NCI-H2227 treated with DMSO at 0.1 percent for 48 hours (cell line): Measurements from ENCODE around the gene FRAS1.
"Not testable (repeated sequence)": the region's sequence is repeated elsewhere in the genome, so short reads cannot be mapped to it uniquely, and the experiment has no call there.

Source experiments
- DNase-seq: peaks from one replicate; lab custom pipeline; 2025; lab: John Stamatoyannopoulos, UW

Gene FRAS1, protein sequence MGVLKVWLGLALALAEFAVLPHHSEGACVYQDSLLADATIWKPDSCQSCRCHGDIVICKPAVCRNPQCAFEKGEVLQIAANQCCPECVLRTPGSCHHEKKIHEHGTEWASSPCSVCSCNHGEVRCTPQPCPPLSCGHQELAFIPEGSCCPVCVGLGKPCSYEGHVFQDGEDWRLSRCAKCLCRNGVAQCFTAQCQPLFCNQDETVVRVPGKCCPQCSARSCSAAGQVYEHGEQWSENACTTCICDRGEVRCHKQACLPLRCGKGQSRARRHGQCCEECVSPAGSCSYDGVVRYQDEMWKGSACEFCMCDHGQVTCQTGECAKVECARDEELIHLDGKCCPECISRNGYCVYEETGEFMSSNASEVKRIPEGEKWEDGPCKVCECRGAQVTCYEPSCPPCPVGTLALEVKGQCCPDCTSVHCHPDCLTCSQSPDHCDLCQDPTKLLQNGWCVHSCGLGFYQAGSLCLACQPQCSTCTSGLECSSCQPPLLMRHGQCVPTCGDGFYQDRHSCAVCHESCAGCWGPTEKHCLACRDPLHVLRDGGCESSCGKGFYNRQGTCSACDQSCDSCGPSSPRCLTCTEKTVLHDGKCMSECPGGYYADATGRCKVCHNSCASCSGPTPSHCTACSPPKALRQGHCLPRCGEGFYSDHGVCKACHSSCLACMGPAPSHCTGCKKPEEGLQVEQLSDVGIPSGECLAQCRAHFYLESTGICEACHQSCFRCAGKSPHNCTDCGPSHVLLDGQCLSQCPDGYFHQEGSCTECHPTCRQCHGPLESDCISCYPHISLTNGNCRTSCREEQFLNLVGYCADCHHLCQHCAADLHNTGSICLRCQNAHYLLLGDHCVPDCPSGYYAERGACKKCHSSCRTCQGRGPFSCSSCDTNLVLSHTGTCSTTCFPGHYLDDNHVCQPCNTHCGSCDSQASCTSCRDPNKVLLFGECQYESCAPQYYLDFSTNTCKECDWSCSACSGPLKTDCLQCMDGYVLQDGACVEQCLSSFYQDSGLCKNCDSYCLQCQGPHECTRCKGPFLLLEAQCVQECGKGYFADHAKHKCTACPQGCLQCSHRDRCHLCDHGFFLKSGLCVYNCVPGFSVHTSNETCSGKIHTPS (N-terminal part only)

DNA sequence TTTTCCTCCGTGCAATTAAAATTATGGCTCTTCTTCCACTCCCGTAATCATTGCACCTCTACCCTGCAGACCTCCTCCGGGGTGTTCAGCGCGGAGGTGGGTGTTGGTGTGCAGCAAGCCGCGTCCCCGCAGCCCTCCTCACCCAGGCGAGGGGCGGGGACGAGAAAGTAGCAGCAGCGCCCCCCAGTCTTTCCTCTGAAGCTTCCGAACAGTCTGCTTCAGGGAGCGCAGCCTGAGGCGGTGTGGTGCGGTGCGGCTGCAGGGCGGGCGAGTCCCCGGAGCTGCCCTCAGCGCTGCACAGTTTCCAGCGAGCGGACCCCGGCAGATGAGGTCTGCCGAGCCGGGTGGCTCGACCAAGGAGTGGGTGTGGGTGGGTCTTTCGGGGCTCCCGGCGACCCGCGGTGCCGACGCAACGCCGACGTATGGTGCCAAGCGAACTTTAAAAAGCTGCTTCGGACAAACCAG, at the start of gene FRAS1:
FRAS1 (plus strand) TSS at position 189 of the 465 bp plus-strand sequence. CDS start 687 bp downstream, outside the sequence.
- DNase-seq: no peak

DNA sequence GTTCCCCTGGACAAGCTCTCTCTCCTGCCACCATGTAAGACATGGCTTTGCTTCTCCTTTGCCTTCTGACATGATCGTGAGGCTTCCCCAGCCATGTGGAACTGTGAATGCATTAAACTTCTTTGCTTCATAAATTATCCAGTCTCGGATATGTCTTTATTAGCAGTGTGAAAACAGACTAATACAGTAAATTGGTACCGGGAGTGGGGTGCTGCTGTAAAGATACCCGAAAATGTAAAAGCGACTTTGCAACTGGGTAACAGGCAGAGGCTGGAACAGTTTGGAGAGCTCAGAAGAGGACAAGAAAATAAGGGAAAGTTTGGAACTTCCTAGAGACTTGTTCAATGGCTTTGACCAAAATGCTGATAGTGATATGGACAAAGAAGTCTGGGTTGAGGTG, 46.1 kb upstream of the FRAS1 start:
- not testable (repeated sequence) for DNase-seq

DNA sequence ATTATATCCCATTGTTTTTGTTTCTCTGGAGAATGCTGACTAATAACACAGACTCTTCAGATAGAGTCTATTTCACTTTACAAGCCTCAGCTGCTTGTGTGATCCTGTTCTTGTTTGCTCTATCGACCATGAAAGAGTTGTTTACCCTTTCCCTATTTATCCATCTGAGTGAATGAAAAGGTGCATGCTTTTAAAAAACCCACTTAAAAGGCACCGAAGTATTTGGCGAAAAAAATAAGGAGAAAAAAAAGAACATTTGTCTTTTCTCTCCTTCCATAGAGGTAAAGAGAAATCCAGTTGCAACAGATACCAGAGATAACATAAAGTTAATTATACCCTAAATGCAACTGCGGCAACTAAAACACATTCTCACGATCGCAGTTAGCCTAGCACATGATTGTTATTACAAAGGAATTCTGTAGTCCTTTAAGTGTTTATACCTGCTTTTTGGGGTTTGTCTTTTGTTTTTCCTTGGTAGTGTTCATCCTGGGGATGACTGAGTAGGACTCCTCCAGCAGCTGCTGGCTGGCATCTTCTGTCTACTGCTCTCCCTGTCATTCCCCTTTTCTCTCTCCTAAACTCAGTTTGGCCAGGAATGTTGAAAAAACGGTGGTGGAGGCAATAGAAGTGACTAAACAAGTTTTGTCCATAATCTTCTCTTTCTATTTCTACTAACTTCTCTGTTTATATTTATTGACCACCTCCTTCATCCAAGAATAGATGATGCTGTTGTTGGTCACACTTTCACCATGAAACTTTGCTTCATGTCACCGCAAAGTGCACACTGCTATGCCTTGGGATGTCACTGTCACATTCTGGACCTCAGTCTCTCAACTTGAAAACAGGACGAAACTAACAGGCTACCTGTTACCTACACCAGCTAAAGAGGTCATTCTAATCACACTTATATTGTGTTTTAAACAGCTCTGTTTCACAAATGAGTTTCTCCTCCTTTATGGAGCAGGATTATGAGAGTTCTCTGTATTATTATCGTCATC, 41.9 kb upstream of the FRAS1 start:
- no peak for DNase-seq

DNA sequence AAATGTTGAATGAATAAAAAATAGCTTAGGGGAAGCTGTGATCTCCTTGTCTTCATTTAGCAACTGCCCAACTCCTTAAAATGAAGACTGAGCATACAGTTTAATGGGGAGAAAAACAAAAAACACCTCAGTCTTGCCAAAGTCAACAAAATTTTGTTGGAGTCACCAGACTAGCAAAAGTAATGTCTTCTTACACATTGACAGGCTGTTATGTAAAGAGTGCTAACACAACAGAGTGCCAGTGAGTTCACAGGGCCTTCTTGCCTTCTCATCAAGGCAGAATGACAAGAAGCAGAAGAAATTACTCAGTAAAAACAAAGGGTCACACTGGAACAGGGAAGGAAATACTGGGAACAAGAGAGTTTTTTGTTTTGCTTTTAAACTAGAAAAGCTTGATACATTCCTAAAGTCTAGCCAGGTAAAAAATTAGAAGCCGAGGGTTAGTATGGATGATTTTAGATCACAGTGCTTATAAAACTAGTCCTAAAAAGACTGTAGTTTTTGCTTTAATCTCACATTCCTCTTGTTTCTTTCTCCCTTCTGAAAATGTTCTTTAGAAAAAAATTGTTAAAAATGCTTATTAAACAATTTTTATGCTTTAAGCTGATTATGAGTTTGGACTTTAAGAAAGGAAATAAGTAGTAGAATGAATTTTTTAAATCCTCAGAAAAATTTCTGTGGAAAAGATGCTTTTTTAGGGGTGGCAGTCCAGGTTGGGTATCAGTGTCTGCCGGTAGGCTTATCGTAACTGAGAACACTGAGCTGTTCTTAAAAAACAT, 38.7 kb upstream of the FRAS1 start:
- no peak for DNase-seq

DNA sequence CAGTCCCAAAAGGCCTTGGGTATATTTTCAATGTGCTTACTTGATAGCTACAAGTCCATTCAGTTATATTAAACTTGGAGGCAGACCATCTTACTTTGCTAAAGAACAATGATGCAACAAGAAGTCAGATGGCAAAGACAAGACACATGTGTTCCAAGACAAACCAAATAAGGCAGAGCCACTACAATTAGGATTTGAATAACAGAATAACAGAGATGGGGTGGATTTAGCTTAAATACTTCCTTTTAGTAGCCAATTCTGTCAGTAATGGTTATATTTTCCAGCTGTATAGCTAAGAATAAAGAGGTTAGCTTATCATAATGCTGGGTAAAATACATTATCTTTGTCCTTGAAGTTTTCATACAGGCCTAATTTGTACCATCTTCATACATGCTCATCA, 37.7 kb upstream of the FRAS1 start:
- no peak for DNase-seq

DNA sequence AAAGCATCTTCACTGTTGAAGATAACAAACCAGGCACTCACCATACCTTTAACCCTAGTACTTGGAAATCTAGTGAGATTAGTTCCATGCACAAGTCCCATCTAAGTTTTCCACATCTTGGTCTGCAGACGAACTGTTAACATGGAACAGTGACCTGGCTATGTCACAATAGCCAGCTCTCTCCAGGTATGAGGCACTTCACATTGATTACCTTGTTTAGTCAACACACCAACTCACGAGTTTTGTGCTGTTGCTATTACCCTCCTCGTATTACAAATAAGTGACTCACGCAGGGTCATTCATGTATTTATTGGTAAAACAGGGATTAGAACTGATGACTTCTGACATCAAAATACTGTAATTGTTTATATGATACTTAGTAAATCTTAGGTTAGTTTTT, 36.4 kb upstream of the FRAS1 start:
- no peak for DNase-seq

DNA sequence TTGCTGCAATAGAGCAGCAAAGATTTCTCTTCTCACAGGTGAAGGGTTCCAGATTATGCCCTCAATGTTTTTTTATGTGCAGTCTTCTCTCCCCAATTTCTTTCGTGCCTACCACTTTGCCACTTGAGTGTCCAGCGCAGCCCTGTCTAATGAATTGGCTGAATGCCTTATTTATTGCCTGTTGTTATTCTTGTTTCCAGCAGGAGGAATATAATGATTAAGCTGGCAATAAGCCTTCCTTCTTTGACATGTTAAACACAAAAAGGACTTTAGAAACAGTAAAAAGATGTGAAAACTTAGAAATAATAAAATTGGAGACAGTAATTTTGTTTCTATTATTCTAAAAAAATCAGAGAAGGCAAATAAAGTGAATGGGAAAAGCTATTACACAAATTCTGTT, 34.6 kb upstream of the FRAS1 start:
- DNase-seq: no peak

DNA sequence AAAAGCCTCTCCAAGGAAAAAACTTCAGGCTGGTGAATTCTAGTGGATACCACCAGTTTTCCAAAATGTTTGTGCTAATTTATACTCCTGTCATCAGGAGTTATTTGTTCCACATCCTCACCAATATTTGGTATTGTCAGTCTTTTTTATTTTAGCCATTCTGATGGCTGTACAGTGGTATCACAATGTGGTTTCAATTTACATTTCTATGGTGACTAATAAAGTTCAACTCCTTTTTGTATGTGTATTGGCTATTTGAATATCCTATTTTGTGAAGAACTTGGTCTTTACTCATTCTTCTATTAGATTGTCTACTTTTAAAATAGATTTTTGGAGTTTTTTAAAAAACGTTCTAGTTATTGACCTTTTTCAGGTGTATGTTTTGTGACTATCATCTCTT, 33.0 kb upstream of the FRAS1 start:
- no peak for DNase-seq

DNA sequence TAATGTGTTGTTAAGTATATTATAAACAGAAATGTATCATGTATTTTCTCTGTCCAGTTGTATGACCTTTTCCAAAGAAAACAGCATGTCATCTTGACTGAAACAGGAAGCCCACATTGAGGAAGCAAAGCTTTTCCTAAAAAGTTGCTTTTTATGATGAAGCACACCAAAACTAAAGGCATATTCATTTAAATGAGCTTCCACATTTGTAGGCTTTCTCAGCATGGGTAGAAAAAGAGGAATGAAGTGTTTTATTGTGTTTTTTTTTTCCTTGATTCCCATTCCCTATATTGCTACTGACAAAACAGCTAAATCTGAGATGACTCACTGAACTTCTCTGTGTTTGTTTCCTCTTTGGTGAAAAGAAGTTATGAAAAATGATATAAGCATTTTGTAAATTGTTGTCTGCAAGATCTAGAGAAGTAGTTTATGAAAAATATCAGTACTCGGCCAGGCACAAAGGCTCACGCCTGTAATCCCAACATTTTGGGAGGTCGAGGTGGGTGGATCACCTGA, 32.5 kb upstream of the FRAS1 start:
- no peak for DNase-seq

DNA sequence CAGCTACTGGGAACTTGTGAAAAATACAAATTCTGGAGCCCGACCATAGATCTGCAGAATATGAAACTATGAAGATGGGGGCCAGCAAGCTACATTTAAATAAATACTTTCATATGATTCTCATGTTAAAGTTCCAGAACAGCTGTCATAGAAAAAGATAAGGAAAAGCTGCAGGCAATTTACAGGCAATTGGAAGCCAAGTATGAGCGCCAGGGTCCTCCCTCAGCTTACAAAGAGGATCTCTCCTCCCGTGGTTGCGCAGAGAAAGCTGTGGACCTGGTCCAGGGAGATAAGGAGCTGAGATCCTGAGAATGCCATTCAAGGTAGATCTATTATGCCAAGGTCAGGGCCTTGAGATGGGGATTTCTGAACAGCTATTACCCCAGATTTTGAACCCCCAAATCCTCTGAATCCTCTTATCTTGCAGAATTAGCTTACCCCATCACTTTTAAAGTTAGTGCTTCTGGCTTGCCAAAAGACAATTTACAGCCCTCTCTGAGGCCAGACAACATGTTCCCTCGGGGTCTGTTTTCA, 25.6 kb upstream of the FRAS1 start:
- DNase-seq: no peak

DNA sequence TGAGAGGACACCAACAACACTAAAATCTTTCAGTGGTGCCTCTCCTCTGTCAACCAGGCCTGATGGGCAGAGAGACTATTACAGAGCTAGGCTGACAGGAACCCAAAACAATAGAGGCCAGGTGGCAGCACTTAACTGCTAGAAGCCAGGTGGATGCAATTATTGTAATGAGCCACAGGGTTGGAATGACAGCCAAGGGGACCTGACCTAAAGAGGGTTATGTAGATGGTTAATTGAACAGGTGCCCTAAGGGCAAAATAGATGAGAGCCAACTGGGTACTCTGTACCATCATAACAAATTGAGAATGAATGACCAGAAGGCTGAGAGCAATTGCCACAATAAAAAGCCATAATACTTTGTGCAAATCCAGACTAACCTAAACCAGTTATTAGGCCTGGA, 24.7 kb upstream of the FRAS1 start:
- no peak for DNase-seq

DNA sequence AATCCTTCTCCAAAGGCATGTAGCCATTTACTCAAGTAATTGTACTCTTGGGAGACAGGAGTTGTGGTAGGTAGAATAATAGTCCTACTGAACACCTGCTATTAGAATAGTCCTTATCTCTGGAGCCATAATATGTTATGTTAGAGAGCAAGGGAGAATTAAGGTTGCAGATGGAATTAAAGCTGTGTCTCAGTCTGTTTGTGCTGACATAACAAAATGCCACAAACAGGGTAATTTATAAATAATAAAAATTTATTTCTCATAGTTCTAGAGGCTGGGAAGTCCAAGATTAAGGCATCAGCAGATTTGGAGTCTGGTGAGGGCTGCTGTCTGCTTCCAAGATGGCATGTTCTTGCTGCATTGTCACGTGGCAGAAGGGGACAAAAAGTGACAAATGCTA, 24.2 kb upstream of the FRAS1 start:
- DNase-seq: no peak

DNA sequence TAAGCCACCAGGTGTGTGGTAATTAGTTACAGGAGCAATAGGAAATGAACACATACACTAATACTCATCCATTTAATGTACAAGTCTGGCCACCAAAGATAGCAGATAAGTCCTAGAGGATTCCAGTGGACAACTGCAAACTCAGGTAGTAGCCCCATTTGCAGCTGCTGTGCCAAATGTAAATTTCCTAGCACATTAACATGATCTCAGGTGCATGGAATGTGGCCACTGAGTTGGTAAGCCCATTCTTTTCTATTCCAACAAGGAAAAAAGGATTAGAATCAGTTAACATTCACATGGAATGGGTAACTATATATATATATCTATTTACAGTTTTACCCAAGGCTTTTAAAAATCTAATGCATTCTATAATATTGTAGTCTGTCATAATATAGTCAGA, 23.3 kb upstream of the FRAS1 start:
- no peak for DNase-seq

DNA sequence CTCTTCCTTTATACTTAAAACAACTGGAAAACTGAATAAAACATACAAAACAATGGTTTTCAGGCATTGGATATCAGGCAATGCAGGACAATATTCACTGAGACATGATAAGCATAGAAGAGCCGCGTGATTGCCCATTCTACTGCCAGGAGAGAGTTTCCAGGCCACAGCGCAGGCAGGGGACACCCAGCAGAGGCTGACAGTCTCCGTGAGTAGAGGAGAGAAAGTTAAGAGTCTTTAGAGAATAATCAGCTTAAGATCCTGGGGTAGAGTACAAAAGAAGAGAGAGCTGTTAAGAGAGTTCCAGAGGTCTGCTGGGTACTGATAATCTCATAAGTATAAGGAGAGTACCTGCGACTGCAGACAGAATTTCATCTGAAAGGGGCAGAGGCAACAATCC, 18.4 kb upstream of the FRAS1 start:
- no peak for DNase-seq

DNA sequence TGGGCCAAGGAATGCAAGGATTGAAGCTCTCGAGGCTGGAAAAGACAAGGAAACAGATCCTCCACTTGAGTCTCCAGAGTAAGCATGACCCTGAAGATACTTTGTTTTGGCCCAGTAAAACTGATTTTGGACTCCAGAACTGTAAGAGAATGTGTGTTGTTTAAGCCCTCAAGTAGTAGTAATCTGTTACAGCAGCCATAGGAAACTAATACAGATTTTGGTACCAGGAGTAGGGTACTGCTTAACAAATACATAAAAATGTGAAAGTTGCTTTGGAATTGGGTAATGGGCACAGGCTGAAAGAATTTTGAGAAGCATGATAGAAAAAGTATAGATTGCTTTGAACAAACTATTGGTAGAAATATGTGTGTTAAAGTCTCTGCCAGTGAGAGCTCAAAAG, 17.4 kb upstream of the FRAS1 start:
- DNase-seq: no peak

DNA sequence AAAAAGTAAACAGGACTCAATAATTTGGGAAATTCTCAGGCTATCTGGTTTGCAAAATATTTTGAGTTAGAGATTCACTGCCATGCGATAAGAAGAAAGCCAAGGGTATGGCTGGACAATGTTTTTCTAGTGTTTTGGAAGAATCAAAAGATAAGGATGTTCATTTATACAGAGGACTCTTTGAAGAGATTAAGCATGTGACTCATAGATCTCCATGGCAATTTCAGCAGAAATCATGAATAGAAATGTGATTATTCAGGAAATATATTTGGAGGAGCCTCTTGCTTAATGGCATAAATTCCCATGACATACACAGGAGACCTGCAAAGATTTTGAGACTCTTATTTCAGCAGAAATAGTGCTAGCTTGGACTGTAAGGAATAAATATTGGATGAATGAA, 16.7 kb upstream of the FRAS1 start:
- DNase-seq: no peak

DNA sequence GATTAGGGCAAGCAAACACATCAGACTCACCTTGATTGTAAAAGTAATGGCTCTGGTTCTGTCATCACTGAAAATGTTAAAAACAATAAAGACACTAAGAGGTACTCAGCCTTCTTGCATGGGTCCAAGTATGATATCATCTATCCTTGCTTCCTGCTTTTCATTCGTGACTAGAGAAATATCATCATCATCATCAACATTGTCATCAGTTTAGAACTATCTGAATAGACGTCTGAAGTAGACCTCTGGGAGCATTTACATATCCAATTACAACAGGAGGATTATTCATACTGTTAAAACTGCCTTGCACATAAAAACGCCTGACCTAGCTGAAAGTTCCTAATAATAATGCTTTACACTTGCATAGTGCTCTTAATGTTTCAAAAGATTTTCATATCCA, 9.8 kb upstream of the FRAS1 start:
- no peak for DNase-seq

DNA sequence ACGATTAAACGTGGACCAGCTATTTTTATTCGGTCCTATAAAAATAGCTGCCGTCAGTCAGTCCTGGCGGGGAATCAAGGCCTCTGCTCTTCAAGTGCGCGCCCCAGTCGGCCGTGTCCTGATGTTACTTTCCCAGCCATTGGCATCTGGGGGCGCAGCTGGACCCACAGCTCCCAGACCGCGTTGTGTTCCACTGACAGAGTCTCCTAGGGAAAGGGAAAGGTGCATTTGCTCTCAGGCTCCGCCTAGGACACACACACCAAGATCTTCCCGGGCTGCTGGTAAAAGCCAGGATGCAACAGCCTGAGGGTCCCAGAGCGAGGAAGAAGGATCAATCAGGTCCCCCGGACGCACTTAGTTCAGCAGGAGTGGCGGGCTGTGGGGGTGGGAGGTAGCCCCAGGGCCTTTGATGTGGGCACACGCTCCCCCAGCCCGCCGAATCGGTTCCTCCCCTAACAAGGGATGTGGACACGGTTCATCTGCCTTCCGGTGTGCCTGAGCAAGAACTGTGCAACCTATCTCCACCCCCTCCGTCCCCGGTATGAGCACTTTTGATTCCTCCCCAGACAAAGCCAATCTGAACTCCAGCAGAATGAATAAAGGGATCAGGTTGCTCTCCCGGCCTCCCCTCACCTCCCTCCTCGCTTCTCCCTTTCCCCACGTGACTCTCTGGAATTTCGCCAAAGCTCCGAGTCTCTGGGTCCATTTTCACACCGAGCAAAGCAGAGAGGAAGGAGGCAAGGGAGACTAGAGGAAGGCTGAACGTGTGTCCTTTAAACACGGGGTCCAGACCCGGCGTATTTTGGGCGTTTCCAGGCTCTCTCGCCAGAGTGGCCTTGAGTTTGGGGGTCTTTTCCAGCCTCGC, 626 bp upstream of the FRAS1 start:
- DNase-seq: no peak
